NOMO-1 treated with dmso at 0.1 percent for 144 hours (cell line): ENCODE measurements around the gene UNKL.

Experiments
- DNase-seq: peaks from one replicate; lab custom pipeline; 2025; ENCODE audit not compliant: unreplicated experiment; lab: John Stamatoyannopoulos, UW

UNKL gene

GRCh38 chr16:1378804-1379303 is 35.6 kb downstream of the UNKL start:
- peak; percentile 35 for DNase-seq

GRCh38 chr16:1378087-1378803 is 36.3 kb downstream of the UNKL start:
- DNase-seq: no peak

- DNase-seq: no peak
These were observed 37.0 kb downstream of the UNKL start for GRCh38 chr16:1377406-1378010.

- DNase-seq: no peak
These were observed 38.6 kb downstream of the UNKL start for GRCh38 chr16:1375741-1376410.

GRCh38 chr16:1375298-1375640 is 39.2 kb downstream of the UNKL start:
- no peak for DNase-seq

GRCh38 chr16:1374418-1375297 is 39.8 kb downstream of the UNKL start:
- DNase-seq: no peak

- DNase-seq: no peak
These were observed 42.1 kb downstream of the UNKL start for GRCh38 chr16:1372292-1372950.

- DNase-seq: no peak
These were observed 43.2 kb downstream of the UNKL start for GRCh38 chr16:1371054-1371978.

- no peak for DNase-seq
These were observed 46.9 kb downstream of the UNKL start for GRCh38 chr16:1367486-1368174.

GRCh38 chr16:1366712-1367299 is 47.7 kb downstream of the UNKL start:
- DNase-seq: no peak

GRCh38 chr16:1366060-1366711 is 48.3 kb downstream of the UNKL start:
- no peak for DNase-seq

- no peak for DNase-seq
These were observed 50.0 kb downstream of the UNKL start for GRCh38 chr16:1364510-1364909.

GRCh38 chr16:1363501-1364041 is 50.9 kb downstream of the UNKL start:
- DNase-seq: peak; percentile 22

GRCh38 chr16:1362807-1363206 is 51.7 kb downstream of the UNKL start:
- no peak for DNase-seq

- DNase-seq: no peak
These were observed 52.7 kb downstream of the UNKL start for GRCh38 chr16:1361685-1362360.

GRCh38 chr16:1357906-1358566 is 56.5 kb downstream of the UNKL start:
- no peak for DNase-seq
